WTC11 (cell line): ENCODE results near the gene GRM4. TPM values are rescaled to one million over a fixed set of nuclear protein-coding genes. Genes with fewer than 3 reads are reported as not detected.

ENCODE experiments used
- ATAC-seq: fragments of 200-7000 bp; cut with Tn5 transposase; 2 replicates; pipeline ENCODE4 v1.10.0; 2021; ENCODE audit warnings: mild to moderate bottlenecking, moderate library complexity
- CTCF ChIA-PET: fragments of 300-600 bp; sonication (Branson Sonifier 250); formaldehyde crosslinking; loops from one replicate; lab custom pipeline; 2021; ENCODE audit warnings: antibody characterized with exemption; lab: Charles Lee
- POLR2A ChIA-PET: fragments of 350-600 bp; sonication (Branson Sonifier 250); formaldehyde crosslinking; loops from one replicate; lab custom pipeline; 2021; ENCODE audit warnings: antibody characterized with exemption; lab: Charles Lee
- DNase-seq: peaks from one replicate; pipeline ENCODE4 v3.0.0; 2021; ENCODE audit warnings: low spot score
- H3K27ac Mint-ChIP-seq: 2 replicates; pipeline ENCODE4 v1.8.0; 2021; ENCODE audit warnings: mixed read lengths
- H3K27me3 Mint-ChIP-seq: 2 replicates; pipeline ENCODE4 v1.8.0; 2021; ENCODE audit warnings: low read depth, mild to moderate bottlenecking, moderate library complexity, mixed read lengths
- H3K36me3 Mint-ChIP-seq: 2 replicates; pipeline ENCODE4 v1.8.0; 2021; ENCODE audit warnings: mixed read lengths
- H3K4me1 Mint-ChIP-seq: 2 replicates; pipeline ENCODE4 v1.8.0; 2022; ENCODE audit warnings: mixed read lengths
- H3K4me3 Mint-ChIP-seq: 2 replicates; pipeline ENCODE4 v1.8.0; 2021; ENCODE audit warnings: mild to moderate bottlenecking, moderate library complexity, mixed read lengths
- H3K9me3 Mint-ChIP-seq: 2 replicates; pipeline ENCODE4 v1.8.0; 2021; ENCODE audit warnings: mixed read lengths
- CDX4 ChIP-seq: fragments of 250-450 bp; sonication (Bioruptor Pico); IDR thresholded peaks from 2 replicates; pipeline ENCODE4 v1.9.0; 2021; ENCODE audit warnings: moderate library complexity, mild to moderate bottlenecking, inconsistent platforms, borderline replicate concordance
- ERG ChIP-seq: fragments of 250-450 bp; sonication (Bioruptor Pico); IDR thresholded peaks from 2 replicates; pipeline ENCODE4 v1.8.0; 2021; ENCODE audit warnings: mild to moderate bottlenecking
- FOXJ3 ChIP-seq: sonication (generic); formaldehyde crosslinking; IDR thresholded peaks from 2 replicates; pipeline ENCODE4 v1.9.0; 2021; ENCODE audit warnings: missing genetic modification reagents, mild to moderate bottlenecking, borderline replicate concordance
- GABPB1 ChIP-seq: sonication (generic); formaldehyde crosslinking; IDR thresholded peaks from 2 replicates; pipeline ENCODE4 v1.8.1; 2023; ENCODE audit warnings: mild to moderate bottlenecking, missing genetic modification reagents
- HMGA2 ChIP-seq: fragments of 250-450 bp; sonication (Bioruptor Pico); IDR thresholded peaks from 2 replicates; pipeline ENCODE4 v1.4.0; 2021; ENCODE audit warnings: mild to moderate bottlenecking, moderate library complexity
- MAX ChIP-seq: sonication (generic); formaldehyde crosslinking; IDR thresholded peaks from 2 replicates; pipeline ENCODE4 v1.8.0; 2022; ENCODE audit warnings: mild to moderate bottlenecking, missing genetic modification reagents
- MLX ChIP-seq: sonication (generic); formaldehyde crosslinking; IDR thresholded peaks from 2 replicates; pipeline ENCODE4 v1.8.1; 2023; ENCODE audit warnings: mild to moderate bottlenecking, missing genetic modification reagents, moderate library complexity
- NFATC4 ChIP-seq: fragments of 250-450 bp; sonication (Bioruptor Pico); IDR thresholded peaks from 2 replicates; pipeline ENCODE4 v1.9.0; 2021; ENCODE audit warnings: mild to moderate bottlenecking
- NR1H2 ChIP-seq: sonication (generic); formaldehyde crosslinking; IDR thresholded peaks from 2 replicates; pipeline ENCODE4 v1.9.0; 2021; ENCODE audit warnings: mild to moderate bottlenecking, moderate library complexity, missing genetic modification reagents
- PRRX2 ChIP-seq: fragments of 250-450 bp; sonication (Bioruptor Pico); IDR thresholded peaks from 2 replicates; pipeline ENCODE4 v1.8.0; 2021; ENCODE audit warnings: mild to moderate bottlenecking
- TP53 ChIP-seq: sonication (generic); formaldehyde crosslinking; IDR thresholded peaks from 2 replicates; pipeline ENCODE4 v1.8.1; 2023; ENCODE audit warnings: mild to moderate bottlenecking, missing genetic modification reagents
- ZNF396 ChIP-seq: fragments of 250-450 bp; sonication (Bioruptor Pico); IDR thresholded peaks from 2 replicates; pipeline ENCODE4 v1.8.0; 2021; ENCODE audit warnings: mild to moderate bottlenecking, moderate library complexity, borderline replicate concordance
- ZNF423 ChIP-seq: fragments of 250-450 bp; sonication (Bioruptor Pico); IDR thresholded peaks from 2 replicates; pipeline ENCODE4 v2.1.2; 2022; ENCODE audit warnings: mild to moderate bottlenecking, moderate library complexity
- ZNF532 ChIP-seq: fragments of 250-450 bp; sonication (Bioruptor Pico); IDR thresholded peaks from 2 replicates; pipeline ENCODE4 v1.9.0; 2021; ENCODE audit warnings: mild to moderate bottlenecking, borderline replicate concordance
- ZSCAN18 ChIP-seq: fragments of 250-450 bp; sonication (Bioruptor Pico); IDR thresholded peaks from 2 replicates; pipeline ENCODE4 v2.1.2; 2022; ENCODE audit warnings: mild to moderate bottlenecking, moderate library complexity
- total RNA-seq: library from RNA; stranded (reverse); gene quantifications from 3 replicates; pipeline ENCODE4 v1.2.3, GENCODE V29; 2021

The GRM4 gene
- total RNA-seq, 1 experiment from 2014 or later, result 34.5 TPM

GRCh38 chr6:33989016-33989854 is 156.7 kb downstream of the GRM4 start (continued):
- TF ChIP-seq ERG (no peak), MAX (CRISPR knock-in tag) (no peak), NFATC4 (CRISPR knock-in tag) (no peak), ZNF396 (CRISPR knock-in tag) (no peak), TP53 (CRISPR knock-in tag) (no peak), CDX4 (no peak), ZSCAN18 (CRISPR knock-in tag) (no peak), NR1H2 (CRISPR knock-in tag) (no peak), ZNF532 (no peak), FOXJ3 (CRISPR knock-in tag) (no peak)
- TF ChIP-seq, all 79 proteins: peak for 0

- TF ChIP-seq PRRX2 (no peak), HMGA2 (CRISPR knock-in tag) (no peak), MLX (CRISPR knock-in tag) (no peak), GABPB1 (CRISPR knock-in tag) (peak; percentile 48; the same call in 1 of the 2 replicates), ZNF423 (no peak)
- peaks cover 10% of the 10 kb centered on the region for H3K36me3 Mint-ChIP-seq
- peak overlapping the region; percentile 58; the same call in 1 of the 2 replicates for H3K27ac Mint-ChIP-seq
- ChIA-PET CTCF (interaction anchor here (0.5 to 1.2 kb wide), 5 partner anchors 21 to 175 kb away, joined by 3 to 5 read pairs (median 4); no protein-coding TSS in a partner anchor), POLR2A (interaction anchor here (0.6 kb wide), 2 partner anchors 30 to 210 kb away, joined by 3 read pairs; no protein-coding TSS in a partner anchor)
- H3K27me3 Mint-ChIP-seq, result peaks cover 47% of the 10 kb centered on the region
- ATAC-seq (no peak), DNase-seq (no peak)
- peaks cover 23% of the 10 kb centered on the region for H3K4me1 Mint-ChIP-seq
- H3K9me3 Mint-ChIP-seq, result peaks cover 11% of the 10 kb centered on the region
- no peak overlapping the region for H3K4me3 Mint-ChIP-seq
These were observed 157.5 kb downstream of the GRM4 start for GRCh38 chr6:33988121-33989015.
